ENCODE measurements around the gene EYA4.

GRCh38 chr6:133577851-133578250, 336.7 kb downstream of the EYA4 start:
- TF ChIP-seq CTCF (IDR thresholded peaks at IDR 0.05) = no peak
- TF ChIP-seq EP300 (IDR thresholded peaks at IDR 0.05) = no peak
- no peak for TF ChIP-seq POLR2AphosphoS5 (IDR thresholded peaks at IDR 0.05)
- TF ChIP-seq POLR2A (IDR thresholded peaks at IDR 0.05) = no peak
